Measurements from ENCODE around the gene EME1. TPM values are rescaled to one million over a fixed set of nuclear protein-coding genes. Genes with fewer than 3 reads are reported as not detected.
A peak's percentile ranks its signal among the peaks of the same experiment; 100 is the strongest.
"Not testable (repeated sequence)": the region's sequence is repeated elsewhere in the genome, so short reads cannot be mapped to it uniquely, and the experiment has no call there.

EME1 gene
- total RNA-seq, 1 experiment from 2014 or later: 24.4 TPM

DNA sequence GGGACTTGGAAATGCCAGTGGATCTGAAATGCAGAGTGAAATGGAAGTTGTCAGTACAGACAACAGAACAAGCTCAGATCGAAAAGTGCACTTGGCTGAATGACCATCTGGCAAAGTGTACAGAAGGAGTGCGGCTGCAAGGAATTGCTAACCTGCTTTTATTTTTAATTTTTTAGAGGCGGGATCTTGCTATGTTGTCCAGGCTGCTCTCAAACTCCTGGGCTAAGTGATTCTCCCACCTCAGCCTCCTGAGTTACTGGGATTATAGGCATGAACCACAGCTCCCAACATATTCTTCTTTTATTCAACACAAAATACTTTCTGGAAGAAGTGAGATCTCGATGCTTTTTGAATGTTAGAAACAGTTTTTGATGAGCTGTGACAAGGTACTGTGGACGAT, 20.7 kb downstream of the EME1 start:
- no peak for DNase-seq (ENCODE audit: low read depth)

DNA sequence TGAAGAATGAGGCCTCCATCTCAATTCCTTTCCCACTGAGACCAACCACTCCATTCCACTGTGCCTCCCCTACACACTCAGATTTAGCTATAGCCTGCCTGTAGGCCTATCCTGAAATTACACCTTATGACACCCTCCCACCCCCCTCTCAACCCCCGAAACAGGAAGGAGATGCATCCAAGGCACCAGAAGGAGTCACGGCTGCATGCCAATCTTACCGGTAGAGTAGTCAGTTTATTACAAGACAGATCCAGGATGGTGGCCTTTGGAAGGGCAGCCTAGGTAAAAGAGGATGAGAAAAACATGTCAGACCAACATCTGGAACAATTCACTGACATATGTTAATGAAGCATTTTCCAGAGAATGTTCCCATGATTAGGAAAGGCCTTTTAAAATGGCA, 21.7 kb downstream of the EME1 start:
- no peak for DNase-seq (ENCODE audit: low read depth)

DNA sequence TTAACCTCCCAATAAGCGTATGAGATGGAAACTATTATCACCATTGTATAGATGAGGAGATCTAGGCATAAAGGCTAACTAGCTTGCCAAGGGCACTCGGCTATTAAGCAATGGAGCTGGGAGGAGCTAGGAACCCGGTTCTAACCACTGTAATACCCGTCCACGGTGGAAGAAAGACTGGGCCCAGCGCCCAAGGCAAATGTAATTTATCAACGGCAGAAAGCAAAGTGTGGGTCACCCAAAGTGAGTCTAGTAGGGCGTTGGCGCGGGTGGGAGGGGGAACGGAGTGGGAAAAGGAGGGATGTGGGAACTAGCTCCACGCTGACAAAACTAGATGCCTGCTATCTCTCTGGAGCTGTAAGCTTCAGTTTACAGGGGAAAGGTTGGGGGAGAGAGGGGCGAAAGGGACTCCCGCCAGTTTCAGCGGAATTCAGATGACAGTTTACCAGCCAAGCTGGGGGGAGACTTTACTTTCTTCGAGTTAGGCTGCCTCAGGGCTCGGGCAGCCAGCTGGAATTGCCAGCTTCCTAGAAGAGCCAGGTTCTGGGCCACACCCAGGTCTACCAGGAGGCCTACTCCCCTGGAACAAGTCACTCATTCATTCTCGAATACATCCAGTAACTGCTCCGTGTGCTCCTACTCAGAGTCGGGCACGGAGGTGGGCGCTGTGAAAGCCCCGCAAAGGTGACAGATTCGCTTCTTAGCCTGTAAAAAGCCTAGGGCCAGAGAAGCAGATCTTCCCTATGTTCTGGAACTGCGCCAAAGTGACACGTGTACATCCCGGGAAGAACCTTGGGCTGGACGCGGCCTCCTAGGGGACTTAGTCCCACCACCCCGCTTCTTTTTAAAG, 23.5 kb downstream of the EME1 start:
- peak; percentile 35 for DNase-seq (ENCODE audit: low read depth)

DNA sequence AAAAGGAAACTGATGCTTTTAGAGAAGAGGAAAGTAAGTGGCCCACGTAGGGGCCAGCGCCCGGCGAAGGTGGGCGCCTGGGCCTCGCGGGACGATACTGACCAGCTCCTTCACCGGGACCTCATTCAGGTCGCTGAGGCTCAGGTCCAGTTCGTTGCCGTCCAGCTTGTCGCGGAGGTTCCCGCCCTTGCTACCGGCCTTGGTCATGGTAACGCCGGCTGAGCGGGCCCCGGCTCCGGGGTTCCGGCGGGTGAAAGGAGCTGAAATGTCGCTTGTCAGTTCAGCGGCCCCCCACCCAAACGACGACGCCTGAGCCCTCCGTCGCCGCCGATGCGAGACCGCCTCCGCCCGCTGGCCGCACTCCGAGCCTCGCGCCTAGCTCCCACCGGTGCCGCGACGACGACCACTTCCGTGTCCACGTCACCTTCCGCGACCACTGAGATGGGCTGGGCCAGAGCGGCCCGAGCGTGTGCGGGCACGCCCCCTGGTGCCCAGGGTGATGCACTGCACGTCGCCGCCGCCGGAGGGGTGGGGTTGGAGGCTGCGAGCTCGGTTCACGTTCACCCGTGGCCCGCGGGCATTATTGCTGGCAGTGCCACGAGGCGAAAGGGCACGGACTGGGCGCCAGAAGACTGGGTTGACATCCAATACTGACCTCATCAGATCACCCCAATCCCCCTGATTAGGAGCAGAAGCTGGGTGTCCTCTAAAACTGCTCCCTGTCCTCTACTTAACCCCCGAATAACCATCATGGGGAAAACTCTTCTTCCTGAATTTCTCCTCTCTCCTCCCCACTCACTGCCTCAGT, 24.3 kb downstream of the EME1 start, which contains the start of gene LRRC59:
TSS of gene LRRC59 (minus strand) at position 413 of the 808 bp plus-strand sequence. CDS start at position 207, 206 bp downstream.
- DNase-seq (ENCODE audit: low read depth): peak; percentile 77

DNA sequence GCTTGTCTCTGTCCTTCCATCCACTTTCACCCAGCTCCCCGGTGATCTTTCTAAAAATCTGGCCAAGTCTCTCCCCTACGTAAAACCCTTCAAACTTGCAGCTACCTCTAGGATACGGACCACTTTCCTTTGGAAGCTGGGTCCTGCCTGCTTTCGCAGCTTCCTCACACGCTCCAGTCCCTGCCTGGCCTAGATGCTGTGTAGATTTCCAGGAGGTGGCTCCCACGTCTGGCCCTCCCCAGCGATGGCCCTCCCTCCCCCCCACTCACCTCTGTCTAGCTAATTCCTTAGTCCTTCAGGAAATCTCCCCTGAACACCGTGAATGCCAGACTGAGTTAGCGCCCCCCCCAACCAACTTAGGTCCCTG, 24.9 kb downstream of the EME1 start:
- no peak for DNase-seq (ENCODE audit: low read depth)

DNA sequence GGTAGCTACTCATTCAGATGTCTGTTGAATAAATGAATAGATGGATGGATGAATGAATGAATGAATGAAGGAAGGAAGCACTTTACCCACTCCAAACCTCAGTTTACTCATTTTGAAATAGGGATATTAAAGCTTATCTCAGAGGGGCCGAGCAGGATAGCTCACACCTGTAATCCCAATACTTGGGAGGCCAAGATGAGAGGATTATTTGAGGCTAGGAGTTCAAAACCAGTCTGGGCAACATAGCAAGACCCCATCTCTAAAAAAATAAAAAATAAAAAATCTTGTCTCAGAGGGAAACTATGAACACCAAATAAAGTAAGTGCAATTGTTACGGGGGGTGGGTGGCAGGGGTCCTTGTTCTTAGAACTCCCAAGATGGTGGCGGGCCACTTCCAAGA, 25.6 kb downstream of the EME1 start:
- DNase-seq (ENCODE audit: low read depth): not testable (repeated sequence)

DNA sequence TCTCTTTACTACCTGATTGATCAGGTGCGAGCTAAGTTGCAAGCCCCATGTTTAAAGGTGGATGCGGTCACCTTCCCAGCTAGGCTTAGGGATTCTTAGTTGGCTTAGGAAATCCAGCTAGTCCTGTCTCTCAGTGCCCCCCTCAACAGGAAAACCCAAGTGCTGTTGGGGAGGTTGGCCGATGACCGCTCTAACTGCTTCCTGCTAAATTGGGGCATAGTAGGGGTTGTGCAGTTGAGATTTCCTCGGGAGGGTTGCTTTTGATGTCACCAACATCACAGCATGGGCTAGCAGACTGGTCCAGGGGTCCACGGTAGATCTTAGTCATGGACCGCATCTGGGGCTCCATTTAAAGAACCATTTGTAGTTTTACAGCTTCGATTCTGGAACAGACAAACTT, 26.6 kb downstream of the EME1 start:
- DNase-seq (ENCODE audit: low read depth): not testable (repeated sequence)

DNA sequence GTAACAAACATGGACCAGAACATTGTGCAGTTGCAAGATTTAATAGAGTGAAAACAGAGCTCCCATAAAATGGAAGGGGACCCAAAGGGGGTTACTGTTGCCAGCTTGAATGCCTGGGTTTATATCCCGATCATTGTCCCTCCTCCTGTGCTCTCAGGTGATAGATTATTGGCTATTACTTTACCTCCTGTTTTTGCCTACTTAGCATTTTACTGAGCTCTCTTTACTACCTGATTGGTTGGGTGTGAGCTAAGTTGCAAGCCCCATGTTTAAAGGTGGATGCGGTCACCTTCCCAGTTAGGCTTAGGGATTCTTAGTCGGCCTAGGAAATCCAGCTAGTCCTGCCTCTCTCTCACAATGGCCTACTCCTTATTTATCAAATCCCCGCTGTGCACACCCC, 32.3 kb downstream of the EME1 start:
- not testable (repeated sequence) for DNase-seq (ENCODE audit: low read depth)

DNA sequence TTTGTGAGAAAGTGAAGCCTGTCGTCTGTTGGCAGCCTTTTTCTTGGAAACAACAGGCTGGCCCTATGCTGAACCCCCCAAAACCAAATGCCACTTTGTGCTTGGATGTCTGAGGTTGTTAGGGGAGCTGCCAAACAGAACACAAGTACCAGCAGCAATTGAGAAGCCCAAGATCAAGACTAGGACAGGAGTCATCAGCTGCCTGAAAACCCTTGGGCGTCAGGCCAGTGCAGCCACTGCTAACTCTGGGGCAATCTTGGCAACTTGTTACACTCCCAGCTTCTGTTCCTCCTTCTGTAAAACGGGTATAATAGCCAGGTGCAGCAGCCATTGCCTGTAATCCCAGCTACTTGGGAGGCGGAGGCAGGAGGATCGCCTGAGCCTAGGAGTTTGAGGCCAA, 33.5 kb downstream of the EME1 start:
- no peak for DNase-seq (ENCODE audit: low read depth)

DNA sequence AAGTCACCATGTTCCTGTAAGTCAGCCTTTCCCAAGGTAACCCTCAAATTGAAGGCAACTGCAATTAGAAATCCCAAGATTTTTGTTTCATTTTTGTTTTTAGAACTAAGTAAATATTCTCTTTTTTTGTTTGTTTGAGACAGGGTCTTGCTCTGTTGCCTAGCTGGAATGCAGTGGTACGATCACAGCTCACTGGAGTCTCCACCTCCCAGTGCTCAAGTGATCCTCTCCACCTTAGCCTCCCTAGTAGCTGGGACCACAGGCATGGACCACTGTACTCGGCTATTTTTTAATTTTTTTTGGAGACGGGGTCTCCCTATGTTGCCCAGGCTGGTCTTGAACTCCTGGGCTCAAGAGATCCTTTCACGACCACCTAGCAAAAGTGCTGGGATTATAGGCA, 34.9 kb downstream of the EME1 start:
- DNase-seq (ENCODE audit: low read depth): no peak

DNA sequence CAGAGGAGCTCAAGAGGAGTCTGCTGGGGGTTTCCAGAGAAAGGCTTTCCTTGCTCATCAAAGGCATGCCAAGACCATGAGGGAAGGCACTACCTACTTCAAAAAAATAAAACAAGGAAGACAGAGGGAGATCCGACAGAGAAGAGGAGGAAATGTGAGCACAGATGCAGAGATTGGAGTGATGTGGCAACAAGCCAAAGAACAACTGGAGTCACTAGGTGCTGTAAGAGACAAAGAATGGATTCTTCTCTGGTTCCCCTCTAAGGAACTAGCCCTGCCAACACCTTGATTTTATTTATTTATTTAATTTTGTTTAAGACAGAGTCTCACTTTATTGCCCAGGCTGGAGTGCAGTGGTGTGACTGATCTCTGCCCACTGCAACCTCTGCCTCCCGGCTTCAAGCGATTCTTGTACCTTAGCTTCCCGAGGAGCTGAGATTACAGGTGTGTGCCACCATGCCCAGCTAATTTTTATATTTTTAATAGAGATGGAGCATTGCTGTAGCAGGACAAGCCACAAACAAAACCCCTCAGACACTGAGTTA, 39.2 kb downstream of the EME1 start:
- DNase-seq (ENCODE audit: low read depth): no peak

DNA sequence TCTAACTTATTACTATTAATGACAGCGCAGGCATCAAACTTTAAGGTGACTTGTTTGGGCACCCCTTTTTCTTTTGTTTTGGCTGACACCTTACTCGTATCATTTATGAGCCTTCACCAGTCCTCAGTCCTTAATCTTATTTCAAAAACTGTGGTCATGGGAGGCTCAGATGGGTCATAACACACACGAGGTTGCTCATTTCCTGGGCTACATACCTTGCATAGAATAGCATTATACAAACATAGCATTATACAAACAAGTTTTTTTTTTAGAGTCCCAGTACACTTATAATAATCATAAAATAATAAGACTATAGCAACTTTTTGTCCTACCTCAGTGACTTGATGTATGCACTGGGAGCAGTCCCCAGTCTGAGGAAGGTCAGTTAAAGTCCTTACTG, 41.8 kb downstream of the EME1 start:
- DNase-seq (ENCODE audit: low read depth): no peak

DNA sequence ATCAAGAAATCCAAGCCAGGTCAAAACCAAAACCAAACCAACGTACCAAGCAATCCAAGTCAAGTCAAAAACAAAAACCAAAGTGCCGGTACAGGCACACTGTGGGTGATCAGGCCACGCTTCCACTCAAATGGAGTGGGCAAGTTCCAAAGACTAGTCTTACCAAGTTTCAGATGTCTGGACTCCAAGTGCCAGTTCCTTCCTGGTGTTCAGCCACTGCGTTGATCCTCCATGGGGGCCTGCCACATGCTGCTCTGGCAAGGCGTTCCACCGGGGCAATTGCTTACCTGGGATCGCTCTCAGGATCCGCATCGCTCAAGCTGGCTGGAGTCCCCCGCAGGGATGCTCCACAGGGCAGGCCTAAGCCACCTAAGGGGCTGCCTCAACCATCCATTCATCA, 46.5 kb downstream of the EME1 start:
- not testable (repeated sequence) for DNase-seq (ENCODE audit: low read depth)

DNA sequence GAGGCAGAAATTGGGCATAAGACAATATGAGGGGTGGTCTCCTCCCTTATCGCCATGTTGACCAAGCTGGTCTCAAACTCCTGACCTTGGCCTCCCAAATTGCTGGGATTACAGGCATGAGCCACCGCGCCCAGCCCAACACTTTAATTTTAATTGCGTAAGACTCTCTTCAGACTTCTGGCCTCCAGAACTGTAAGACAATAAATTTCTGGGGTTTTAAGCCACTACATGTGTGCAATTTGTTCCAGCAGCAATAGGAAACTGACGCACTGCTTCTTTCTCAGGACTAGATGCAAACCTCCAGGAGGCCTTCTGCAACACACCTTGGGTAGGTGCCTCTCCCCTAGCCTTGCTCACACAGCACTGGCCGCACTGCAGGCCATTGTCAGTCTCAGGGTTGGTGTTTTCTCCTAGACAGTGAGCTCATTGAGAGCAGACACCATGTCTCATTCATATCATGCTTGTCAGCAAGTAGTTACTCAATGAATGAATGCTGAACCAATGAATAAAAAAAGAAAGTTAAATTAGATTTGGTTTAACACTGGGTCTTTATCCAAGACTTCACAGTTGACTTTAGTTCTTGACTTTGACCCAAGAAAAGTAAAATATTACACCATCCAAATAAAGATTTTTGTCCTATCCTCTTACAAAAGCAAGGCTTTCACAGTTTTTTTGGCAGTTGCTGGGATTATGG, 47.5 kb downstream of the EME1 start:
- no peak for DNase-seq (ENCODE audit: low read depth)

DNA sequence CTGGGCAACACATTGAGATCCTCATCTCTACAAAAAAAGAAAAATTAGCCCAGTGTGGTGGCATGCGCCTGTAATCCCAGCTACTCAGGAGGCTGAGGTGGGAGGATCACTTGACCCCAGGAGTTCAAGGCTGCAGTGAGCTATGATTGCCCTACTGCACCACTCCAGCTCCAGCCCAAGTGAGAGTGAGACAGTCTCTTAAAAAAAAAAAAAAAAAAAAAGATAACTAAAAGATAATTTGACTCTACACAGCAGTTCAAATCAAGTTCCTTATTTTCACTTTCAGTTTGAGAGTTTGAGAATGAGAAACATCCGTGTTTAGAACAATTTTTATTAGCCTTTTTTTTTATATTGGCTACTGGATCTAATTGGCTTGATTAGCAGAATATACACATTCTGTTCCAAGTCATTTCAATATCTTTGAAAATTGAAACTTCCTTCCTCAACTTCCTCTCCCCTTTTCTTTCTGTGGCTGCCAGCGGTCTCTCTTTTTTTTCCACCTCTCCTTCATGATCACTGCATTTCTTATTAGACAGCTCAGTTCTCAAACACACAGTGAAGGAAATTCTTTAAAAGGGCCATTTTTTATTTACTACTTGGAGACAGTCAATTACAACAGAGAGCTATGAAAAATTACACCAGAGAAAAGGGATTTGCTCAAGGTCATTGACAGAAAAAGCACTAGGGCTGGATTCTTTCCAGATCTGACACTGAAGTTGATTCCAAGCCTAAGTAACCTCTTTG, 48.5 kb downstream of the EME1 start:
- DNase-seq (ENCODE audit: low read depth): no peak

DNA sequence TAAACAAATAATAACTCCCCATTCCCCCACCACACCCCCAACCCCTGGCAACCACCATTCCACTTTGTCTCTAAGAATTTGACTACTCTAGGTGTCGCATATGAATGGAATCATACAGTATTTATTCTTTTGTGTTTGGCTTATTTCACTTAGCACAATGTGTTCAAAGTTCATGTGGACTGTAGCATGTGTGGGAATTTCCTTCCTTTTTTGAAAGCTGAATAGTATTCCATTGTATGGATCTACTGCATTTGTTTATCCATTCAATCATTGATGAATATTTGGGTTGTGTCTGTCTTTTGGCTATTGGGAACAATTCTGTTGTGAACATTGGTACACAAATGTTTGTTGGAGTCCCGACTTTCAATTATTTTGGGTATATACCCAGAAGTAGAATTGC, 49.7 kb downstream of the EME1 start:
- no peak for DNase-seq (ENCODE audit: low read depth)

DNA sequence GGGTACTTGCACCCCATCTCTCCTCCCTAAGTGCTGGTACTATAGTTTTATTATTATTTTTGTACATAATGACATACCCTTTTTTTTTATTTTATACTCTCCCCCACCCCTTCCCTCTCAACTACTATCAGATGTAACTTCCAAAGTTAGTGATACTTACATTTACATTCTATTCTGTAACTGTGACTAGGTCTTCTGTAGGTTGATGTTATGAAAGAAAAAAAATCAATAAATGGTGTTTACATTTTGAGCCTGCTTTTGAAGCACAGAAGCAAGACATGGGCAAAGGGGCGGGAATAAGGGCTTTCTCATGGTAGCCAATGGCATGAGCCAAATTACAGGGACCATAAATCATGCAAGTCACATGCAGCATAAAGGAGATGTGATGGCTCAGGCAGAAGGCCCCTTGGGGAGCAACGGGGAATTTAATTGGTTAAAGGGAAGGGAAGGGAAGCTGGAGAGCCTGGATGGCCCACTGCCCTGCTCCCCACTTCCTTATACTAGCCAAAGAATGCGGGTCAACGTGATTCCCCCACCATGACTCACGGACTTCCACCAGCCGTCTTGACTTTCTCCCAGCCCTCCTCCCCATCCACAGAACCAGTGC, 50.6 kb downstream of the EME1 start:
- DNase-seq (ENCODE audit: low read depth): peak; percentile 99

DNA sequence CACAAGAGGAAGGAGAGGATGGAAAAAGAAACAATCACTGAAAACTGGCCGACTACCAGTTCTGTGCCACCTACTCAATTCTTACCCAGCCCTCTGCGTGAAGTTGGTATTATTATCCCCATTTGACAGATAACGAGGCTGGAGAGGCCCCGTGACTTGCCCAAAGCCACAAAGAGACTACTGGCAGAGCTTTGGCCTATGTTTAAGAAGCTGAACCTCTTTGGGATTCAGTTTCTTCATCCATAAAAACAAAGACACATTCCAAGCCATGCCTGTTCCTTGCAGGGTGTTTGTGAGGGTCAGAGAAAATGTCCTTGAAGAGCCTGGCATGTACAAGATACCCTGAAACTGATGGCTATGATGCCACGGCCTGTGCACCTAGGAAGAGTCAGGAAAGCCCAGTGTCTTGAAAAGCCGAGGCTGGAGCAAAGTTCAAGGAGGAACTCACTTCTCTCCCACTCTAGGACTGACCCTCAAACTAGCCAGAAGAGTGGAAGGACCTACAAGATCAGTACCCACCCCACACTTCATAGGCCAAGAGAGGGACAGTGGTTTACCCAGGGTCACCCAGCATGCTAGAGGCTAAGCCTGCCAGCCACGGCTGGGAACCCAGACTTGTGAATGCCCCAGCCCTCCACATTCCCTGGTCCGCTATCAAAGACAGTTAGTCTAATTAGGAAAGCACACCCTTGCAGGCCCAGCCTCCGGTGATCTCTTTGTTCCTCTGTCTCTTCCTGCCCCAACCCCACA, 51.4 kb downstream of the EME1 start:
- DNase-seq (ENCODE audit: low read depth): no peak

DNA sequence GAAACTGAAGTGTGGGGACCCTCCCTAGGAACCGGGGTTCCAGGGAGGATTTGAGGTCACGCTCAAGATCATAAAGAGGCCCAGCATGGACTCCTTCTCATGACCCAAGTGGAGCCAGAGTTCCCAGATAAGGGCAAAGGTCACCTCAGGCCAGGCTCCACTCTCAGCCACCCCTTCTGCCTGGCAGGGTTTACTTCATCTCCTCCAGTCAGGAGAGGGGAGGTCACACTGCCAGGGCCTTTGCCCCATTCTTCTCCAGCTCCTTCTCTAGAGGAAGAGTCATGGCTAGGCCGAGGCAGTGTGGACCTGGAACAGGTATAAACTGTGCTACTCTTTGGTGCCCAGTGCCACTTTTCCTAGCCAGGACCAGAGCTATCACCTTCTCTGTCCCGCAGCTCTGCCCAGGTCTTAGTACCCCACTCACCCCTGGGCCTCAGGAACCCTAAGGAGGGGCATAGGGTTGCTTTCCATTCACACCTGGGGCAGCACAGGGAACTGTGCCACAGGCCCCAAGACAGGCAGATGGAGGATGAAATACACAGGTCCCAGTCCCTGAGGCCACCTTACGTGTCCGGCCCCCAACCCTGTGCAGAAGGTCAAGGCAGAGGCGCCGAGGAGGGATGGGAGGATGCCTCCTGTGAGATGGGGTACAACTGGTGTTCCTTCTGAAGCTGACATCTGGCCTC, 52.1 kb downstream of the EME1 start:
- no peak for DNase-seq (ENCODE audit: low read depth)
